Peyer's patch (tissue), 4 donors: ENCODE results near the gene NFE2L3.

Source experiments
- POLR2A ChIP-seq, 2 donors: fragments of 450-650 bp; IDR thresholded peaks; one replicate each; pipeline ENCODE4 v1.5.1; 2017; ENCODE audit warnings: antibody characterized with exemption in 2 of 2, mild to moderate bottlenecking in 2 of 2, moderate library complexity in 2 of 2
- TF ChIP-seq, protein P1 (sequence below), 6 experiments: fragments of 450-650 bp in 4 of 6; fragments of 200-600 bp in 2 of 6; sonication (generic) in 1 of 6; IDR thresholded peaks; one replicate each; pipeline ENCODE4 v1.5.1; 2017 to 2019; ENCODE audit warnings: antibody characterized with exemption in 6 of 6, mild to moderate bottlenecking in 3 of 6, moderate library complexity in 1 of 6

GRCh38 chr7:26127411-26127810 is 24.6 kb upstream of the NFE2L3 start:
- TF ChIP-seq, protein P1, sequence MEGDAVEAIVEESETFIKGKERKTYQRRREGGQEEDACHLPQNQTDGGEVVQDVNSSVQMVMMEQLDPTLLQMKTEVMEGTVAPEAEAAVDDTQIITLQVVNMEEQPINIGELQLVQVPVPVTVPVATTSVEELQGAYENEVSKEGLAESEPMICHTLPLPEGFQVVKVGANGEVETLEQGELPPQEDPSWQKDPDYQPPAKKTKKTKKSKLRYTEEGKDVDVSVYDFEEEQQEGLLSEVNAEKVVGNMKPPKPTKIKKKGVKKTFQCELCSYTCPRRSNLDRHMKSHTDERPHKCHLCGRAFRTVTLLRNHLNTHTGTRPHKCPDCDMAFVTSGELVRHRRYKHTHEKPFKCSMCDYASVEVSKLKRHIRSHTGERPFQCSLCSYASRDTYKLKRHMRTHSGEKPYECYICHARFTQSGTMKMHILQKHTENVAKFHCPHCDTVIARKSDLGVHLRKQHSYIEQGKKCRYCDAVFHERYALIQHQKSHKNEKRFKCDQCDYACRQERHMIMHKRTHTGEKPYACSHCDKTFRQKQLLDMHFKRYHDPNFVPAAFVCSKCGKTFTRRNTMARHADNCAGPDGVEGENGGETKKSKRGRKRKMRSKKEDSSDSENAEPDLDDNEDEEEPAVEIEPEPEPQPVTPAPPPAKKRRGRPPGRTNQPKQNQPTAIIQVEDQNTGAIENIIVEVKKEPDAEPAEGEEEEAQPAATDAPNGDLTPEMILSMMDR (IDR thresholded peaks at IDR 0.05), result no peak
- no peak for TF ChIP-seq POLR2A (IDR thresholded peaks at IDR 0.05)
